WTC11 (cell line): ENCODE results near the gene DDX51. TPM values are rescaled to one million over a fixed set of nuclear protein-coding genes. Genes with fewer than 3 reads are reported as not detected.

ENCODE experiments used
- ATAC-seq: fragments of 200-7000 bp; cut with Tn5 transposase; 2 replicates; pipeline ENCODE4 v1.10.0; 2021; ENCODE audit warnings: mild to moderate bottlenecking, moderate library complexity
- CTCF ChIA-PET: fragments of 300-600 bp; sonication (Branson Sonifier 250); formaldehyde crosslinking; loops from one replicate; lab custom pipeline; 2021; ENCODE audit warnings: antibody characterized with exemption; lab: Charles Lee
- POLR2A ChIA-PET: fragments of 350-600 bp; sonication (Branson Sonifier 250); formaldehyde crosslinking; loops from one replicate; lab custom pipeline; 2021; ENCODE audit warnings: antibody characterized with exemption; lab: Charles Lee
- DNase-seq: peaks from one replicate; pipeline ENCODE4 v3.0.0; 2021; ENCODE audit warnings: low spot score
- H3K27ac Mint-ChIP-seq: 2 replicates; pipeline ENCODE4 v1.8.0; 2021; ENCODE audit warnings: mixed read lengths
- H3K27me3 Mint-ChIP-seq: 2 replicates; pipeline ENCODE4 v1.8.0; 2021; ENCODE audit warnings: low read depth, mild to moderate bottlenecking, moderate library complexity, mixed read lengths
- H3K36me3 Mint-ChIP-seq: 2 replicates; pipeline ENCODE4 v1.8.0; 2021; ENCODE audit warnings: mixed read lengths
- H3K4me1 Mint-ChIP-seq: 2 replicates; pipeline ENCODE4 v1.8.0; 2022; ENCODE audit warnings: mixed read lengths
- H3K4me3 Mint-ChIP-seq: 2 replicates; pipeline ENCODE4 v1.8.0; 2021; ENCODE audit warnings: mild to moderate bottlenecking, moderate library complexity, mixed read lengths
- H3K9me3 Mint-ChIP-seq: 2 replicates; pipeline ENCODE4 v1.8.0; 2021; ENCODE audit warnings: mixed read lengths
- ATF1 ChIP-seq: sonication (generic); formaldehyde crosslinking; IDR thresholded peaks from 2 replicates; pipeline ENCODE4 v1.8.1; 2023; ENCODE audit warnings: mild to moderate bottlenecking, moderate library complexity, missing genetic modification reagents
- ATF2 ChIP-seq: sonication (generic); formaldehyde crosslinking; IDR thresholded peaks from 2 replicates; pipeline ENCODE4 v1.8.1; 2022; ENCODE audit warnings: low read depth, missing genetic modification reagents, borderline replicate concordance
- CREB1 ChIP-seq: sonication (generic); formaldehyde crosslinking; IDR thresholded peaks from 2 replicates; pipeline ENCODE4 v1.8.0; 2023; ENCODE audit warnings: mild to moderate bottlenecking, missing genetic modification reagents
- CREM ChIP-seq: sonication (generic); formaldehyde crosslinking; IDR thresholded peaks from 2 replicates; pipeline ENCODE4 v1.8.1; 2022; ENCODE audit warnings: mild to moderate bottlenecking, missing genetic modification reagents, moderate library complexity
- E2F5 ChIP-seq: sonication (generic); formaldehyde crosslinking; IDR thresholded peaks from 2 replicates; pipeline ENCODE4 v1.8.1; 2022; ENCODE audit warnings: mild to moderate bottlenecking, moderate library complexity, missing genetic modification reagents
- EMX1 ChIP-seq: fragments of 250-450 bp; sonication (Bioruptor Pico); IDR thresholded peaks from 2 replicates; pipeline ENCODE4 v1.8.0; 2021; ENCODE audit warnings: mild to moderate bottlenecking
- FOXP1 ChIP-seq: sonication (generic); formaldehyde crosslinking; IDR thresholded peaks from 2 replicates; pipeline ENCODE4 v1.8.0; 2022; ENCODE audit warnings: missing genetic modification reagents, mild to moderate bottlenecking, moderate library complexity, borderline replicate concordance
- GABPB1 ChIP-seq: sonication (generic); formaldehyde crosslinking; IDR thresholded peaks from 2 replicates; pipeline ENCODE4 v1.8.1; 2023; ENCODE audit warnings: mild to moderate bottlenecking, missing genetic modification reagents
- JAZF1 ChIP-seq: fragments of 250-450 bp; sonication (Bioruptor Pico); IDR thresholded peaks from 2 replicates; pipeline ENCODE4 v1.9.0; 2021; ENCODE audit warnings: moderate library complexity, mild to moderate bottlenecking, inconsistent platforms
- NFATC4 ChIP-seq: fragments of 250-450 bp; sonication (Bioruptor Pico); IDR thresholded peaks from 2 replicates; pipeline ENCODE4 v1.9.0; 2021; ENCODE audit warnings: mild to moderate bottlenecking
- NR1H2 ChIP-seq: sonication (generic); formaldehyde crosslinking; IDR thresholded peaks from 2 replicates; pipeline ENCODE4 v1.9.0; 2021; ENCODE audit warnings: mild to moderate bottlenecking, moderate library complexity, missing genetic modification reagents
- NR3C1 ChIP-seq: sonication (generic); formaldehyde crosslinking; conservative IDR thresholded peaks from 2 replicates; pipeline ENCODE4 v1.8.1; 2023; ENCODE audit warnings: low read depth, mild to moderate bottlenecking, missing genetic modification reagents
- PRRX2 ChIP-seq: fragments of 250-450 bp; sonication (Bioruptor Pico); IDR thresholded peaks from 2 replicates; pipeline ENCODE4 v1.8.0; 2021; ENCODE audit warnings: mild to moderate bottlenecking
- RELA ChIP-seq: sonication (generic); formaldehyde crosslinking; IDR thresholded peaks from 2 replicates; pipeline ENCODE4 v1.8.1; 2022; ENCODE audit warnings: missing genetic modification reagents, mild to moderate bottlenecking, borderline replicate concordance
- SMAD4 ChIP-seq: sonication (generic); formaldehyde crosslinking; IDR thresholded peaks from 2 replicates; pipeline ENCODE4 v1.8.0; 2022; ENCODE audit warnings: mild to moderate bottlenecking, missing genetic modification reagents
- TP53 ChIP-seq: sonication (generic); formaldehyde crosslinking; IDR thresholded peaks from 2 replicates; pipeline ENCODE4 v1.8.1; 2023; ENCODE audit warnings: mild to moderate bottlenecking, missing genetic modification reagents
- USF2 ChIP-seq: sonication (generic); formaldehyde crosslinking; IDR thresholded peaks from 2 replicates; pipeline ENCODE4 v1.8.1; 2023; ENCODE audit warnings: mild to moderate bottlenecking, missing genetic modification reagents, moderate library complexity
- ZNF121 ChIP-seq: sonication (generic); formaldehyde crosslinking; IDR thresholded peaks from 2 replicates; pipeline ENCODE4 v1.8.0; 2023; ENCODE audit warnings: missing genetic modification reagents
- ZNF138 ChIP-seq: sonication (generic); formaldehyde crosslinking; conservative IDR thresholded peaks from 2 replicates; pipeline ENCODE4 v1.8.1; 2022; ENCODE audit warnings: mild to moderate bottlenecking, moderate library complexity, missing genetic modification reagents
- ZNF317 ChIP-seq: sonication (generic); formaldehyde crosslinking; IDR thresholded peaks from 2 replicates; pipeline ENCODE4 v1.8.1; 2023; ENCODE audit warnings: low read depth, mild to moderate bottlenecking, moderate library complexity, missing genetic modification reagents, borderline replicate concordance
- ZNF423 ChIP-seq: fragments of 250-450 bp; sonication (Bioruptor Pico); IDR thresholded peaks from 2 replicates; pipeline ENCODE4 v2.1.2; 2022; ENCODE audit warnings: mild to moderate bottlenecking, moderate library complexity
- total RNA-seq: library from RNA; stranded (reverse); gene quantifications from 3 replicates; pipeline ENCODE4 v1.2.3, GENCODE V29; 2021
- TF ChIP-seq, protein P1 (sequence below): sonication (generic); formaldehyde crosslinking; IDR thresholded peaks from 2 replicates; pipeline ENCODE4 v1.8.0; 2023; ENCODE audit warnings: mild to moderate bottlenecking, missing genetic modification reagents
- TF ChIP-seq, protein P2 (sequence below): fragments of 200-600 bp; IDR thresholded peaks from 2 replicates; pipeline ENCODE4 v1.8.0; 2022; ENCODE audit warnings: antibody characterized with exemption
- TF ChIP-seq, protein P3 (sequence below): fragments of 250-450 bp; sonication (Bioruptor Pico); IDR thresholded peaks from 2 replicates; pipeline ENCODE4 v1.9.0; 2021; ENCODE audit warnings: mild to moderate bottlenecking

DDX51 gene
- total RNA-seq, 1 experiment from 2014 or later = 32.7 TPM

DNA sequence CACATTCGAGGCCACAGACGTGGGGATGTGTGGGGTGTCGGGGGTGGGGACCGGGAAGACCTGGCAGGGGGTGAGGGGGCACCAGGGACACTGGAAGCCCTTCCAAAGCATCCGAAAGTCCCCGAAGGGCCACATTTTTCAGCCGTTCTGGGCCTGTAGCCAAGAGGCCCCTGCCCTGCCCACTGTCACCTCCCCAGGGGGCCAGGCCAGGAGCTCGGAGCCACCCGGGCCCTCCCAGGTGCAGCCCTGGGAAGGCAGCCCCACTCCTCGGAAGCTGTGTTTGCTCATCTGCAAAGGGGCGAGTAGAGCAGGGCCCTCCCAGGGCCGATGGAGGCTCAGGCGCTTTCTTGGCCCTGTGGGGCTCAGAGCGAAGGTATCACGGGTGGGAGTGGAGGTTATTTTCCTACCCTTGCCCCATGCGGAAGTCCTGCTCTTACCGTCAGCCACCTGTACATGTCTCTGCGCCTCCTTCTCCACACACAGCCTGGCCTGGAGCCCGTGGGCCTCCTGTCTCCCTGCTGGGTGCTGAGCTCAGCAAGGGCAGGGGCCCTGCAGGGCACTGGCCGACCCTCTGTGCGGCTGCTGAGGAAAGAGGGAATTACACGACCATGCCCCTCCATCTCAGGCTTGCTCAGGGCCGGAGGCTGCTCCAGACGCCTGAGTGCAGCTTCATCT is 27.3 kb upstream of the DDX51 start:
- TF ChIP-seq TP53 (CRISPR knock-in tag) (no peak), ZNF121 (no peak), NR3C1 (CRISPR knock-in tag) (no peak), RELA (no peak), ZNF423 (CRISPR knock-in tag) (no peak), NR1H2 (CRISPR knock-in tag) (no peak), SMAD4 (CRISPR knock-in tag) (no peak), PRRX2 (no peak)
- TF ChIP-seq, all 79 proteins: peak for 0
- ATAC-seq = no peak
- Mint-ChIP-seq H3K4me1 (no peaks in the 10 kb centered on the region), H3K27ac (no peak overlapping the region), H3K27me3 (peaks cover 23% of the 10 kb centered on the region), H3K9me3 (peaks cover 7% of the 10 kb centered on the region), H3K36me3 (no peaks in the 10 kb centered on the region), H3K4me3 (no peak overlapping the region)
- POLR2A ChIA-PET = no interaction called here
- CTCF ChIA-PET = interaction anchor here (0.7 to 2.7 kb wide), 5 partner anchors 8 to 242 kb away, joined by 3 to 10 read pairs (median 5); no protein-coding TSS in a partner anchor
- DNase-seq = no peak

GRCh38 chr12:132170637-132171292 is 26.6 kb upstream of the DDX51 start:
- ChIA-PET POLR2A (no interaction called here), CTCF (interaction anchor here (1.1 to 2.7 kb wide), 4 partner anchors 9 to 243 kb away, joined by 3 to 10 read pairs (median 5); no protein-coding TSS in a partner anchor)
- Mint-ChIP-seq H3K4me1 (no peaks in the 10 kb centered on the region), H3K27me3 (peaks cover 23% of the 10 kb centered on the region), H3K36me3 (no peaks in the 10 kb centered on the region), H3K27ac (no peak overlapping the region), H3K4me3 (no peak overlapping the region), H3K9me3 (peaks cover 13% of the 10 kb centered on the region)
- ATAC-seq = no peak
- TF ChIP-seq ATF1 = no peak
- no peak for TF ChIP-seq ZNF317 (CRISPR knock-in tag)
- no peak for TF ChIP-seq EMX1
- no peak for TF ChIP-seq GABPB1 (CRISPR knock-in tag)
- DNase-seq = no peak

- Mint-ChIP-seq H3K27me3 (peaks cover 23% of the 10 kb centered on the region), H3K36me3 (no peaks in the 10 kb centered on the region), H3K4me1 (no peaks in the 10 kb centered on the region), H3K9me3 (peaks cover 15% of the 10 kb centered on the region), H3K27ac (no peak overlapping the region), H3K4me3 (no peak overlapping the region)
- DNase-seq (no peak), ATAC-seq (no peak)
- POLR2A ChIA-PET = no interaction called here
- CTCF ChIA-PET = interaction anchor here (1.1 to 2.7 kb wide), 3 partner anchors 10 to 244 kb away, joined by 3 to 10 read pairs (median 5); no protein-coding TSS in a partner anchor
- TF ChIP-seq, protein P1, sequence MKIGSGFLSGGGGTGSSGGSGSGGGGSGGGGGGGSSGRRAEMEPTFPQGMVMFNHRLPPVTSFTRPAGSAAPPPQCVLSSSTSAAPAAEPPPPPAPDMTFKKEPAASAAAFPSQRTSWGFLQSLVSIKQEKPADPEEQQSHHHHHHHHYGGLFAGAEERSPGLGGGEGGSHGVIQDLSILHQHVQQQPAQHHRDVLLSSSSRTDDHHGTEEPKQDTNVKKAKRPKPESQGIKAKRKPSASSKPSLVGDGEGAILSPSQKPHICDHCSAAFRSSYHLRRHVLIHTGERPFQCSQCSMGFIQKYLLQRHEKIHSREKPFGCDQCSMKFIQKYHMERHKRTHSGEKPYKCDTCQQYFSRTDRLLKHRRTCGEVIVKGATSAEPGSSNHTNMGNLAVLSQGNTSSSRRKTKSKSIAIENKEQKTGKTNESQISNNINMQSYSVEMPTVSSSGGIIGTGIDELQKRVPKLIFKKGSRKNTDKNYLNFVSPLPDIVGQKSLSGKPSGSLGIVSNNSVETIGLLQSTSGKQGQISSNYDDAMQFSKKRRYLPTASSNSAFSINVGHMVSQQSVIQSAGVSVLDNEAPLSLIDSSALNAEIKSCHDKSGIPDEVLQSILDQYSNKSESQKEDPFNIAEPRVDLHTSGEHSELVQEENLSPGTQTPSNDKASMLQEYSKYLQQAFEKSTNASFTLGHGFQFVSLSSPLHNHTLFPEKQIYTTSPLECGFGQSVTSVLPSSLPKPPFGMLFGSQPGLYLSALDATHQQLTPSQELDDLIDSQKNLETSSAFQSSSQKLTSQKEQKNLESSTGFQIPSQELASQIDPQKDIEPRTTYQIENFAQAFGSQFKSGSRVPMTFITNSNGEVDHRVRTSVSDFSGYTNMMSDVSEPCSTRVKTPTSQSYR (CRISPR knock-in tag) = no peak
- no peak for TF ChIP-seq FOXP1 (CRISPR knock-in tag)
- no peak for TF ChIP-seq PRRX2
- TF ChIP-seq, protein P2, sequence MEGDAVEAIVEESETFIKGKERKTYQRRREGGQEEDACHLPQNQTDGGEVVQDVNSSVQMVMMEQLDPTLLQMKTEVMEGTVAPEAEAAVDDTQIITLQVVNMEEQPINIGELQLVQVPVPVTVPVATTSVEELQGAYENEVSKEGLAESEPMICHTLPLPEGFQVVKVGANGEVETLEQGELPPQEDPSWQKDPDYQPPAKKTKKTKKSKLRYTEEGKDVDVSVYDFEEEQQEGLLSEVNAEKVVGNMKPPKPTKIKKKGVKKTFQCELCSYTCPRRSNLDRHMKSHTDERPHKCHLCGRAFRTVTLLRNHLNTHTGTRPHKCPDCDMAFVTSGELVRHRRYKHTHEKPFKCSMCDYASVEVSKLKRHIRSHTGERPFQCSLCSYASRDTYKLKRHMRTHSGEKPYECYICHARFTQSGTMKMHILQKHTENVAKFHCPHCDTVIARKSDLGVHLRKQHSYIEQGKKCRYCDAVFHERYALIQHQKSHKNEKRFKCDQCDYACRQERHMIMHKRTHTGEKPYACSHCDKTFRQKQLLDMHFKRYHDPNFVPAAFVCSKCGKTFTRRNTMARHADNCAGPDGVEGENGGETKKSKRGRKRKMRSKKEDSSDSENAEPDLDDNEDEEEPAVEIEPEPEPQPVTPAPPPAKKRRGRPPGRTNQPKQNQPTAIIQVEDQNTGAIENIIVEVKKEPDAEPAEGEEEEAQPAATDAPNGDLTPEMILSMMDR = no peak
- TF ChIP-seq ATF2 (CRISPR knock-in tag) = no peak
- no peak for TF ChIP-seq RELA
- no peak for TF ChIP-seq JAZF1
- no peak for TF ChIP-seq ZNF121
- TF ChIP-seq, protein P3, sequence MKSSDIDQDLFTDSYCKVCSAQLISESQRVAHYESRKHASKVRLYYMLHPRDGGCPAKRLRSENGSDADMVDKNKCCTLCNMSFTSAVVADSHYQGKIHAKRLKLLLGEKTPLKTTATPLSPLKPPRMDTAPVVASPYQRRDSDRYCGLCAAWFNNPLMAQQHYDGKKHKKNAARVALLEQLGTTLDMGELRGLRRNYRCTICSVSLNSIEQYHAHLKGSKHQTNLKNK (CRISPR knock-in tag) = no peak
- no peak for TF ChIP-seq CREM
- TF ChIP-seq CREB1 (CRISPR knock-in tag) = no peak
- TF ChIP-seq ZNF138 = no peak
- TF ChIP-seq E2F5 (CRISPR knock-in tag) = no peak
- TF ChIP-seq USF2 (CRISPR knock-in tag) = no peak
- no peak for TF ChIP-seq NFATC4 (CRISPR knock-in tag)
Measured at GRCh38 chr12:132170094-132170636, 26.0 kb upstream of the DDX51 start.
